Neural cell (in vitro differentiated cells): Measurements from ENCODE around the gene NUPR2.
A peak's percentile ranks its signal among the peaks of the same experiment; 100 is the strongest.

Source experiments
- CTCF ChIP-seq: fragments of 450-650 bp; IDR thresholded peaks from 2 replicates; pipeline ENCODE4 v1.5.1; 2014; ENCODE audit warnings: antibody characterized with exemption, mild to moderate bottlenecking, moderate library complexity; ENCODE audit not compliant: poor library complexity, severe bottlenecking
- EP300 ChIP-seq: fragments of 450-650 bp; conservative IDR thresholded peaks from 2 replicates; pipeline ENCODE4 v1.6.1; 2014; ENCODE audit warnings: antibody characterized with exemption, mild to moderate bottlenecking, moderate library complexity; ENCODE audit not compliant: poor library complexity, severe bottlenecking
- POLR2AphosphoS5 ChIP-seq: IDR thresholded peaks from 2 replicates; pipeline ENCODE4 v1.6.1; 2012
- REST ChIP-seq: IDR thresholded peaks from 2 replicates; pipeline ENCODE4 v1.6.1; 2012; ENCODE audit warnings: borderline replicate concordance
- SMC3 ChIP-seq: fragments of 450-650 bp; conservative IDR thresholded peaks from 2 replicates; pipeline ENCODE4 v1.6.1; 2014; ENCODE audit warnings: antibody characterized with exemption, mild to moderate bottlenecking, moderate library complexity; ENCODE audit not compliant: poor library complexity
- TAF1 ChIP-seq: IDR thresholded peaks from 2 replicates; pipeline ENCODE4 v1.6.1; 2012; ENCODE audit warnings: low read depth

GRCh38 chr7:56106108-56107073 lies 9.8 kb downstream of the NUPR2 start, which contains the start of gene CHCHD2:
- TF ChIP-seq TAF1 (peak; percentile 41), CTCF (no peak), REST (peak; percentile 36), EP300 (no peak), SMC3 (no peak), POLR2AphosphoS5 (peak; percentile 34)
